SJCRH30 (cell line): ENCODE measurements around the gene FAM43A. TPM values are rescaled to one million over a fixed set of nuclear protein-coding genes. Genes with fewer than 3 reads are reported as not detected.

Experiments used
- DNase-seq, 2 experiments: peaks; one replicate each; pipeline ENCODE4 v3.0.0-alpha.2; 2015 to 2020
- H3K27ac ChIP-seq: fragments of 250-450 bp; sonication (Bioruptor Pico); 2 replicates; pipeline ENCODE4 v1.5.1; 2020; ENCODE audit warnings: mild to moderate bottlenecking, moderate library complexity
- H3K27me3 ChIP-seq: fragments of 250-450 bp; sonication (Bioruptor Pico); 2 replicates; pipeline ENCODE4 v1.5.1; 2020; ENCODE audit warnings: mild to moderate bottlenecking, moderate library complexity
- H3K36me3 ChIP-seq: fragments of 250-450 bp; sonication (Bioruptor Pico); 2 replicates; pipeline ENCODE4 v1.5.1; 2020; ENCODE audit warnings: mild to moderate bottlenecking, moderate library complexity
- H3K4me1 ChIP-seq: fragments of 250-450 bp; sonication (Bioruptor Pico); 2 replicates; pipeline ENCODE4 v1.5.1; 2020; ENCODE audit warnings: mild to moderate bottlenecking, moderate library complexity
- H3K4me3 ChIP-seq: fragments of 250-450 bp; sonication (Bioruptor Pico); 2 replicates; pipeline ENCODE4 v1.5.1; 2020; ENCODE audit warnings: mild to moderate bottlenecking, moderate library complexity
- H3K9me3 ChIP-seq: fragments of 250-450 bp; sonication (Bioruptor Pico); replicated peaks from 2 replicates; pipeline ENCODE4 v1.5.1; 2020; ENCODE audit warnings: mild to moderate bottlenecking, moderate library complexity
- total RNA-seq: library from RNA; depleted of rRNA; stranded (reverse); fragments of >200 nt; shearing (Covaris generic); gene quantifications from 2 replicates; pipeline ENCODE4 v1.2.3, GENCODE V29; 2014; rRNA removed

The FAM43A gene
- total RNA-seq: 1.9 TPM in 2 replicates

DNA sequence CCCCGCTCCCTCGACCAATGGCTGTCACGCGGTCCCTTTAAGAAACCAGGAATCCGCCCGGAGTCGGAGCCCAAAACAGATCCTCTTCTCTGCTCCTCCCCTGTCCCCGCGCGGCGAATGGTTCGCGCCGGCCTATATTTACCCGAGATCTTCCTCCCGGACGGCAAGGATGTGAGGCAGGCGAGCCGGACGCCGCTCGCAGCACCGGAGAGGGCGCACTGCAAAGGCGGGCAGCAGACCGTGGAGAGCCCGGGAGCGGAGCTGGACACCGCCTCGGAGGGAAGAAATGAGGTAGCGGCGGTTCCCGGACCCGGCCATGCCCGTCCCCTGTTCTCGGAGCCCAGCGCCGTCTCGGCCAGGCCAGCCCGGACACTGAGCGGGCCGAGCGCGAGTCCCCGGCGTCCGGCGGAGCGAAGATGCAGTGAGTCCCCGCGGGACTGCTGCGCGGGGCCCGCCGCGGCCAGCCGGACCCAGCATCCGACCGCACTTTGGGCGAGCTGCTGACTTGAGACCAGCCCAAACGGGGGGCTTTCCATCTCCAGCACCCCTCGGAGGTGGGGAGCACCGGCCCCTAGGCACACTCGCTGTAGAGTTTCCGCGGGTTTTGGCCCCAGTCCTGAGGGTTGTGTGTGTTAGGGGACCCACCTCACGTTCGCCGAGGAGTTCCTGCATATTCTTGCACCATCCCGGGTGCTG, at the start of gene FAM43A:
TSS of gene FAM43A (plus strand) at position 166 of the 696 bp plus-strand sequence. CDS start 944 bp downstream, outside the sequence.
- Histone ChIP-seq H3K9me3 (no peaks in the 10 kb centered on the region), H3K27ac (no peak within 1 kb of the TSS), H3K27me3 (no peaks in the 10 kb centered on the region), H3K4me3 (peak within 1 kb of the TSS; percentile 72), H3K36me3 (no peaks in the 10 kb centered on the region), H3K4me1 (peaks cover 12% of the 10 kb centered on the region)
- DNase-seq: peak; percentile 87 to 90

GRCh38 chr3:194637066-194637465, 48.6 kb upstream of the FAM43A start:
- DNase-seq: no peak
- H3K9me3 ChIP-seq: no peaks in the 10 kb centered on the region
- H3K27ac ChIP-seq: no peak overlapping the region
- H3K4me1 ChIP-seq: no peaks in the 10 kb centered on the region
- H3K27me3 ChIP-seq: no peaks in the 10 kb centered on the region
- peaks cover 11% of the 10 kb centered on the region for H3K36me3 ChIP-seq
- no peak overlapping the region for H3K4me3 ChIP-seq

DNA sequence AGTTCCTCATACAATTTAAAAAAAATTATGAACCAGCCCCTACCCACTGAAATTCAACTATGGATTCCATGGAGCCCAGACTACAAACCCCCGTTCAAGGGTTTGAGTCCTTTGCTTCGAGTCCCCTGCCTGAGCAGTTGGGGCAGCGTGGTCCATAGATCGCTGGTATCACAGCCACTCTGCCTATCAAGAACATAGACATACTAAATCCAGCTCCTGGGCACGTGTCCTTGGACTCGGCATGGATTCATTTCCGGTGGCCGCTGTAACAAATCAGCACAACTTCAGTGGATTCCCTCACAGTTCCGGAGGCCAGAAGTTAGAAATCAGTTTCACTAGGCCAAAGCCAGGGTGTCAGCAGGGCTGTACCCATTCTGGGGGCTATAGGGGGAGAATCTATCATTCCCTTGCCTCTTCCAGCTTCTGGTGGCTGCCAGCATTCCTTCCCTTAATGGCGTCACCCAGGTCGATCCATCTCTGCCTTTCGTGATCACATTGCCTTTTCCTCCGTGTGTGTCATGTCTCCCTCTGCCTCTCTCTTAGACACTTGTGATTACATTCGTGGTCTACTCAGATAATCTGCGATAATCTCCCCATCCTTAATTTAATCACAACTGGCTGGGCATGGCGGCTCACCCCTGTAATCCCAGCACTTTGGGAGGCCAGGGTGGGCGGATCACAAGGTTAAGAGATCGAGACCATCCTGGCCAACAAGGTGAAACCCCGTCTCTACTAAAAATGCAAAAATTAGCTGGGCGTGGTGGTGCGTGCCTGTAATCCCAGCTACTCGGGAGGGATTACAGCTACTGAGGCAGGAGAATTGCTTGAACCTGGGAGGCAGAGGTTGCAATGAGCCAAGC, 47.9 kb upstream of the FAM43A start:
- Histone ChIP-seq H3K27ac (no peak overlapping the region), H3K9me3 (no peaks in the 10 kb centered on the region), H3K4me3 (no peak overlapping the region), H3K36me3 (peaks cover 13% of the 10 kb centered on the region), H3K4me1 (no peaks in the 10 kb centered on the region), H3K27me3 (no peaks in the 10 kb centered on the region)
- DNase-seq: no peak

- Histone ChIP-seq H3K27me3 (no peaks in the 10 kb centered on the region), H3K27ac (no peak overlapping the region), H3K4me1 (no peaks in the 10 kb centered on the region), H3K9me3 (no peaks in the 10 kb centered on the region), H3K4me3 (no peak overlapping the region), H3K36me3 (peaks cover 25% of the 10 kb centered on the region)
- no peak for DNase-seq
These were observed 46.6 kb upstream of the FAM43A start for GRCh38 chr3:194638991-194639605.

- no peaks in the 10 kb centered on the region for H3K27me3 ChIP-seq
- no peak overlapping the region for H3K4me3 ChIP-seq
- peaks cover 38% of the 10 kb centered on the region for H3K36me3 ChIP-seq
- no peak overlapping the region for H3K27ac ChIP-seq
- no peaks in the 10 kb centered on the region for H3K9me3 ChIP-seq
- H3K4me1 ChIP-seq: no peaks in the 10 kb centered on the region
- peak in 1 of 2 experiments; percentile 36 for DNase-seq
These were observed 44.9 kb upstream of the FAM43A start for GRCh38 chr3:194640829-194641228.

- Histone ChIP-seq H3K36me3 (peaks cover 41% of the 10 kb centered on the region), H3K4me3 (no peak overlapping the region), H3K4me1 (no peaks in the 10 kb centered on the region), H3K27ac (no peak overlapping the region), H3K9me3 (no peaks in the 10 kb centered on the region), H3K27me3 (no peaks in the 10 kb centered on the region)
- DNase-seq: no peak
These were observed 42.9 kb upstream of the FAM43A start for GRCh38 chr3:194642769-194643168.

- no peaks in the 10 kb centered on the region for H3K9me3 ChIP-seq
- H3K4me3 ChIP-seq: no peak overlapping the region
- H3K4me1 ChIP-seq: no peaks in the 10 kb centered on the region
- H3K36me3 ChIP-seq: peaks cover 62% of the 10 kb centered on the region
- H3K27ac ChIP-seq: no peak overlapping the region
- no peak for DNase-seq
- no peaks in the 10 kb centered on the region for H3K27me3 ChIP-seq
These were observed 37.9 kb upstream of the FAM43A start for GRCh38 chr3:194647747-194648146.

GRCh38 chr3:194654443-194654842, 31.2 kb upstream of the FAM43A start:
- Histone ChIP-seq H3K4me3 (no peak overlapping the region), H3K9me3 (no peaks in the 10 kb centered on the region), H3K27ac (no peak overlapping the region), H3K4me1 (no peaks in the 10 kb centered on the region), H3K36me3 (peaks cover 62% of the 10 kb centered on the region), H3K27me3 (no peaks in the 10 kb centered on the region)
- no peak for DNase-seq

DNA sequence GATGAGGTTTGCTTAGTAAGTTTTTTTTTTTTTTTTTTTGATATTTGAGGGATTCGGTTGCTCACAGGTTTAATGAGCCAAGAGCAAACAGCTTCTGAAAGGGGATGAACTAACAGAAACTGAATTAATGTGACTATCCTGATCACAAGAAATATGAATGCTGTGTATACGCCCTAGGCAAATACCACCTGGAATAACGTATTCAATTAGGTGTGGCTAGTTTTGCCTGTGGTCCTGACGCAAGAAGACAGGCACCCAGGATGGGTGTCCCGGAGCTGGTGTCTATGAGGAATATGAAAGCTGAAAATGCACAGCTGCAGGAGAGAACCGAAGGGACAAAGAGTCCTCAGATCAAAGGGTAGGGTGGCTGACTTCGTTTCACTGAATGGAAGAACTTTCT, 28.2 kb upstream of the FAM43A start:
- DNase-seq: no peak
- Histone ChIP-seq H3K4me1 (no peaks in the 10 kb centered on the region), H3K27me3 (no peaks in the 10 kb centered on the region), H3K4me3 (no peak overlapping the region), H3K36me3 (peaks cover 52% of the 10 kb centered on the region), H3K9me3 (no peaks in the 10 kb centered on the region), H3K27ac (no peak overlapping the region)

GRCh38 chr3:194658477-194659242, 27.0 kb upstream of the FAM43A start:
- Histone ChIP-seq H3K9me3 (no peaks in the 10 kb centered on the region), H3K36me3 (peaks cover 48% of the 10 kb centered on the region), H3K4me3 (no peak overlapping the region), H3K27ac (no peak overlapping the region), H3K4me1 (no peaks in the 10 kb centered on the region), H3K27me3 (no peaks in the 10 kb centered on the region)
- no peak for DNase-seq

DNA sequence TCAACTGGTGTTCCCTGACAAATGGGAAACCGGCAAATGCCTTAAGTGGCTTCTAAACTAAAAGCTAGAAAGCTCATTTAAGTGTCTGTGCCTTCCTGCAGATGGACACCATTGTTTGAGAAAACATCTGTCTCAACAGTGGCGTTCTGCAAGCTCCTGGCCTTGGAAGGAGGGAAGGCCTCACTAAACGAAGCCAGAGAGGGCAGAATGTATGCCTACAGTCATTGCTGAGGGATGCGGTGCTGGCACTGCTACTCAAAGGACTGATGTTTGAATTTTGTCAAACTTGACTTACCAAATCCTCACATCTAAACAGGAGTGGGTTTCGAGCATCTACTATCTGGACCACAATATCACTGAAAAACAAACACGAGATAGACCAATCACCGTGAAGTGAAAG, 25.9 kb upstream of the FAM43A start:
- Histone ChIP-seq H3K4me3 (no peak overlapping the region), H3K27me3 (no peaks in the 10 kb centered on the region), H3K36me3 (peaks cover 43% of the 10 kb centered on the region), H3K4me1 (no peaks in the 10 kb centered on the region), H3K9me3 (no peaks in the 10 kb centered on the region), H3K27ac (no peak overlapping the region)
- DNase-seq: no peak

DNA sequence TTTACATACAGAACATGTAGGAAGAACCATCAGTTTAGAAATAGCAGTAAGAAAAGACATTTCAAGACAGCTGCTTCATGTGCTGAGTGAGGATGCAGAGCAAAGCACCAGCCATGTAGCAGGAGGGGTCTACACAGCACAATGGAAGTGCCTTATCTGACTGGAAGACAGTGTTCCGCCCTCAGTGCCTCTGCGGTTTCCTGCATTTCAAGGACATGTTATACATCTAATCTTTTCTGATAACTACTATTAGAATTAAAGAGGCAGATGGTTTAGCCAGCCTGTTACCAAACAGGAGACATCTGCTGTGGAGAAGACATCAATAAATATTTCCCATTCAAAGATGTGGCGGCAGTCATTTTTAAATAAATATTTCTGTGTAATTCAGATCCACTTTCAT, 24.3 kb upstream of the FAM43A start:
- DNase-seq: no peak
- Histone ChIP-seq H3K27ac (no peak overlapping the region), H3K9me3 (no peaks in the 10 kb centered on the region), H3K36me3 (peaks cover 41% of the 10 kb centered on the region), H3K4me1 (no peaks in the 10 kb centered on the region), H3K27me3 (no peaks in the 10 kb centered on the region), H3K4me3 (no peak overlapping the region)

GRCh38 chr3:194661946-194662345, 23.7 kb upstream of the FAM43A start:
- Histone ChIP-seq H3K4me1 (no peaks in the 10 kb centered on the region), H3K9me3 (no peaks in the 10 kb centered on the region), H3K27me3 (no peaks in the 10 kb centered on the region), H3K4me3 (no peak overlapping the region), H3K36me3 (peaks cover 41% of the 10 kb centered on the region), H3K27ac (no peak overlapping the region)
- DNase-seq: no peak

GRCh38 chr3:194664857-194665256, 20.8 kb upstream of the FAM43A start:
- no peaks in the 10 kb centered on the region for H3K9me3 ChIP-seq
- H3K4me1 ChIP-seq: no peaks in the 10 kb centered on the region
- DNase-seq: no peak
- H3K4me3 ChIP-seq: no peak overlapping the region
- H3K36me3 ChIP-seq: peaks cover 20% of the 10 kb centered on the region
- H3K27me3 ChIP-seq: no peaks in the 10 kb centered on the region
- no peak overlapping the region for H3K27ac ChIP-seq
